PC-3 (cell line): ENCODE measurements around the gene MS4A14.

ENCODE experiments used
- EZH2 ChIP-seq: fragments of 300-600 bp; sonication (generic); IDR thresholded peaks from one replicate; pipeline ENCODE4 v1.6.1; 2017; ENCODE audit warnings: antibody characterized with exemption, mild to moderate bottlenecking, low read length; ENCODE audit not compliant: unreplicated experiment
- EZH2phosphoT487 ChIP-seq: fragments of 300-600 bp; sonication (generic); IDR thresholded peaks from 2 replicates; pipeline ENCODE4 v1.6.1; 2018; ENCODE audit warnings: mild to moderate bottlenecking, antibody characterized with exemption, low read length, borderline replicate concordance
- TF ChIP-seq, protein P1 (sequence below): fragments of 300-600 bp; sonication (generic); conservative IDR thresholded peaks from 2 replicates; pipeline ENCODE4 v1.5.1; 2017; ENCODE audit warnings: antibody characterized with exemption, low read depth, mild to moderate bottlenecking, low read length

DNA sequence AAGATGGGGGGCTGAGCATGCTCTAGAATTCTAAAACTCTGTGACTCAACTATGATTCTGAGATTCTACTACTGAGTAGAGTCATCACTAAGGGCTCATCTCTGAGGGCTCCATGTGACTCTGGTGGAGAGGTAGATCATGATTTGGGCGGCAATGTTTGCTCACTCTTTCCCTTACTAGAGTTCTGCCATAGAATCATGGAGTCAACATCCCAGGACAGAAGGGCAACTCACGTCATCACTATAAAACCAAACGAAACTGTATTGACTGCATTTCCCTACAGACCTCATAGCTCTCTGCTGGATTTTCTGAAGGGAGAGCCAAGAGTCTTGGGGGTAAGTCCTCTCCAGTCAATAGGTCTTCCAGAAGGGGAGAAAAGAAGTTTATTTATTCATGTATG lies at the start of gene MS4A14:
- TF ChIP-seq, protein P1, sequence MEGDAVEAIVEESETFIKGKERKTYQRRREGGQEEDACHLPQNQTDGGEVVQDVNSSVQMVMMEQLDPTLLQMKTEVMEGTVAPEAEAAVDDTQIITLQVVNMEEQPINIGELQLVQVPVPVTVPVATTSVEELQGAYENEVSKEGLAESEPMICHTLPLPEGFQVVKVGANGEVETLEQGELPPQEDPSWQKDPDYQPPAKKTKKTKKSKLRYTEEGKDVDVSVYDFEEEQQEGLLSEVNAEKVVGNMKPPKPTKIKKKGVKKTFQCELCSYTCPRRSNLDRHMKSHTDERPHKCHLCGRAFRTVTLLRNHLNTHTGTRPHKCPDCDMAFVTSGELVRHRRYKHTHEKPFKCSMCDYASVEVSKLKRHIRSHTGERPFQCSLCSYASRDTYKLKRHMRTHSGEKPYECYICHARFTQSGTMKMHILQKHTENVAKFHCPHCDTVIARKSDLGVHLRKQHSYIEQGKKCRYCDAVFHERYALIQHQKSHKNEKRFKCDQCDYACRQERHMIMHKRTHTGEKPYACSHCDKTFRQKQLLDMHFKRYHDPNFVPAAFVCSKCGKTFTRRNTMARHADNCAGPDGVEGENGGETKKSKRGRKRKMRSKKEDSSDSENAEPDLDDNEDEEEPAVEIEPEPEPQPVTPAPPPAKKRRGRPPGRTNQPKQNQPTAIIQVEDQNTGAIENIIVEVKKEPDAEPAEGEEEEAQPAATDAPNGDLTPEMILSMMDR, result no peak
- TF ChIP-seq EZH2phosphoT487, result no peak
- TF ChIP-seq EZH2, result no peak
